Liver (tissue), 9 donors: ENCODE results near the gene THADA. TPM values are rescaled to one million over a fixed set of nuclear protein-coding genes. Genes with fewer than 3 reads are reported as not detected.

Experiments used
- DNase-seq: peaks from one replicate; pipeline ENCODE4 v3.0.0-alpha.2; 2017; ENCODE audit warnings: low spot score
- H3K27ac ChIP-seq, 2 donors: one replicate each; pipeline ENCODE4 v1.7.0; 2013; ENCODE audit warnings: inconsistent platforms in 2 of 2, low read length in 2 of 2, control low read depth in 1 of 2, low read depth in 1 of 2, mild to moderate bottlenecking in 1 of 2
- H3K27me3 ChIP-seq, 4 donors: one replicate each; pipeline versions ENCODE4 v1.6.1 to v1.7.0; 2013; ENCODE audit warnings: low read length in 3 of 4, inconsistent platforms in 1 of 4, mild to moderate bottlenecking in 1 of 4, moderate library complexity in 1 of 4; ENCODE audit not compliant: control insufficient read depth in 4 of 4, insufficient read depth in 4 of 4
- H3K36me3 ChIP-seq, 4 donors: one replicate each; pipeline versions ENCODE4 v1.6.1 to v1.7.0; 2013; ENCODE audit warnings: low read length in 3 of 4, mild to moderate bottlenecking in 3 of 4, low read depth in 1 of 4, moderate library complexity in 1 of 4; ENCODE audit not compliant: control insufficient read depth in 4 of 4, insufficient read depth in 3 of 4
- H3K4me1 ChIP-seq, 4 donors: one replicate each; pipeline versions ENCODE4 v1.6.1 to v1.7.0; 2013; ENCODE audit warnings: low read length in 3 of 4, mild to moderate bottlenecking in 3 of 4, moderate library complexity in 1 of 4; ENCODE audit not compliant: control insufficient read depth in 4 of 4, insufficient read depth in 4 of 4
- H3K4me3 ChIP-seq, 3 donors: one replicate each; pipeline versions ENCODE4 v1.6.1 to v1.7.0; 2013; ENCODE audit warnings: low read length in 3 of 3, control low read depth in 1 of 3, low read depth in 1 of 3, mild to moderate bottlenecking in 1 of 3
- H3K9ac ChIP-seq, 2 donors: one replicate each; pipeline ENCODE4 v1.7.0; 2013; ENCODE audit warnings: low read length in 2 of 2, mild to moderate bottlenecking in 2 of 2, moderate library complexity in 2 of 2, control low read depth in 1 of 2, low read depth in 1 of 2
- H3K9me3 ChIP-seq, 4 donors: one replicate each; pipeline versions ENCODE4 v1.6.1 to v1.7.0; 2013; ENCODE audit warnings: low read length in 3 of 4; ENCODE audit not compliant: control insufficient read depth in 4 of 4
- ATF3 ChIP-seq: IDR thresholded peaks from 2 replicates; pipeline ENCODE4 v1.6.1; 2016; ENCODE audit warnings: antibody characterized with exemption
- EGR1 ChIP-seq, 2 donors: IDR thresholded peaks; 2 replicates each; pipeline ENCODE4 v1.6.1; 2016 to 2018; ENCODE audit warnings: antibody characterized with exemption in 2 of 2, low read depth in 2 of 2
- FOXA1 ChIP-seq: IDR thresholded peaks from 2 replicates; pipeline ENCODE4 v1.6.1; 2016; ENCODE audit warnings: antibody characterized with exemption
- FOXA2 ChIP-seq: IDR thresholded peaks from 2 replicates; pipeline ENCODE4 v1.6.1; 2016; ENCODE audit warnings: antibody characterized with exemption
- GABPA ChIP-seq, 2 donors: IDR thresholded peaks in 1 of 2; conservative IDR thresholded peaks in 1 of 2; 2 replicates each; pipeline ENCODE4 v1.6.1; 2016; ENCODE audit warnings: antibody characterized with exemption in 2 of 2, mild to moderate bottlenecking in 1 of 2, moderate library complexity in 1 of 2
- HNF4A ChIP-seq, 2 donors: conservative IDR thresholded peaks; 2 replicates each; pipeline ENCODE4 v1.6.1; 2016; ENCODE audit warnings: antibody characterized with exemption in 2 of 2, mild to moderate bottlenecking in 2 of 2
- HNF4G ChIP-seq: IDR thresholded peaks from 2 replicates; pipeline ENCODE4 v1.6.1; 2016; ENCODE audit warnings: antibody characterized with exemption
- JUND ChIP-seq, 2 donors: IDR thresholded peaks; 2 replicates each; pipeline ENCODE4 v1.6.1; 2016; ENCODE audit warnings: antibody characterized with exemption in 2 of 2
- MAX ChIP-seq: IDR thresholded peaks from 2 replicates; pipeline ENCODE4 v1.6.1; 2016; ENCODE audit warnings: antibody characterized with exemption
- NR2F2 ChIP-seq: IDR thresholded peaks from 2 replicates; pipeline ENCODE4 v1.6.1; 2016; ENCODE audit warnings: antibody characterized with exemption
- REST ChIP-seq: IDR thresholded peaks from 2 replicates; pipeline ENCODE4 v1.6.1; 2016; ENCODE audit warnings: antibody characterized with exemption, mild to moderate bottlenecking
- RXRA ChIP-seq, 2 donors: IDR thresholded peaks; 2 replicates each; pipeline ENCODE4 v1.6.1; 2017 to 2018; ENCODE audit warnings: antibody characterized with exemption in 2 of 2, mild to moderate bottlenecking in 1 of 2
- SP1 ChIP-seq: IDR thresholded peaks from 2 replicates; pipeline ENCODE4 v1.6.1; 2018; ENCODE audit warnings: antibody characterized with exemption, mild to moderate bottlenecking
- TAF1 ChIP-seq: conservative IDR thresholded peaks from 2 replicates; pipeline ENCODE4 v1.6.1; 2016; ENCODE audit warnings: antibody characterized with exemption, mild to moderate bottlenecking
- ZBTB33 ChIP-seq: IDR thresholded peaks from 2 replicates; pipeline ENCODE4 v1.6.1; 2016; ENCODE audit warnings: antibody characterized with exemption
- WGBS: extraction: QIAGEN DNeasy Blood & Tissue Kit; methylation state at CpG from one replicate; pipeline ENCODE4 v1.1.7; 2013; 5-methylcytosine and 5-hydroxymethylcytosine counted together
- polyA plus RNA-seq, 2 donors: library from polyadenylated mRNA; stranded (reverse) in 1 of 2; unstranded in 1 of 2; fragments of 200-250 nt in 1 of 2; fragments of >200 nt in 1 of 2; fragmentation: Nextera tagmentation in 1 of 2; extraction: Ambion mirVana in 1 of 2; gene quantifications; one replicate each; pipeline versions ENCODE4 v1.2.1 to v1.2.3, GENCODE V29; 2013 to 2015
- total RNA-seq, 2 donors: library from RNA; depleted of rRNA; stranded (reverse); fragments of >200 nt; gene quantifications; one replicate each; pipeline ENCODE4 v1.2.3, GENCODE V29; 2014
- donor health status: healthy.
- donor health status: healthy.
- donor health status: healthy.
- donor health status: healthy.
- donor health status: healthy.

Gene THADA
- total and polyA plus RNA-seq, 4 donors = 12.0 to 37.2 (median 22.3) TPM

- 93% methylated on average over 2 of the region's 2 CpGs for WGBS
- H3K27ac ChIP-seq = no peak overlapping the region
- no peaks in the 10 kb centered on the region for H3K9me3 ChIP-seq
Measured at GRCh38 chr2:43437363-43437762, 158.5 kb downstream of the THADA start.

GRCh38 chr2:43436431-43436830 is 159.4 kb downstream of the THADA start:
- no peak for DNase-seq
- H3K4me1 ChIP-seq = peaks cover 0 to 10% (median 4%) of the 10 kb centered on the region in 4 donors
- 99% methylated on average over 1 of the region's 1 CpG for WGBS
- H3K27me3 ChIP-seq = no peaks in the 10 kb centered on the region
- no peak overlapping the region for H3K9ac ChIP-seq
- no peak overlapping the region for H3K27ac ChIP-seq
- no peaks in the 10 kb centered on the region for H3K9me3 ChIP-seq
- H3K4me3 ChIP-seq = no peak overlapping the region
- no peaks in the 10 kb centered on the region for H3K36me3 ChIP-seq
- TF ChIP-seq REST (no peak), HNF4A (conservative IDR thresholded peaks at IDR 0.05) (no peak), MAX (no peak), JUND (IDR thresholded peaks at IDR 0.05) (no peak), NR2F2 (no peak), FOXA1 (no peak)

More at GRCh38 chr2:43437363-43437762, 158.5 kb downstream of the THADA start:
- no peak for DNase-seq
- H3K27me3 ChIP-seq = no peaks in the 10 kb centered on the region
- TF ChIP-seq SP1 = no peak
- no peak for TF ChIP-seq NR2F2
- no peak for TF ChIP-seq MAX
- TF ChIP-seq RXRA (IDR thresholded peaks at IDR 0.05) = no peak
- TF ChIP-seq TAF1 = no peak
- no peak for TF ChIP-seq ZBTB33
- TF ChIP-seq JUND (IDR thresholded peaks at IDR 0.05) = no peak
- TF ChIP-seq FOXA2 = no peak
- TF ChIP-seq FOXA1 = no peak
- TF ChIP-seq HNF4G = no peak
- TF ChIP-seq ATF3 = no peak
- no peak for TF ChIP-seq GABPA (IDR thresholded peaks at IDR 0.05 in 1 of 2, conservative IDR thresholded peaks at IDR 0.05 in 1 of 2)
- TF ChIP-seq EGR1 (IDR thresholded peaks at IDR 0.05; ENCODE audit: low read depth in 2 of 2) = no peak
- no peak for TF ChIP-seq REST
- H3K9ac ChIP-seq = no peak overlapping the region
- no peak overlapping the region for H3K4me3 ChIP-seq
- no peaks in the 10 kb centered on the region for H3K36me3 ChIP-seq
- H3K4me1 ChIP-seq = peaks cover 0 to 12% (median 4%) of the 10 kb centered on the region in 4 donors
